HG03520 (cell line): Measurements from ENCODE around the gene AKT2.
"Not testable (repeated sequence)": the region's sequence is repeated elsewhere in the genome, so short reads cannot be mapped to it uniquely, and the experiment has no call there.

ENCODE experiments used
- ATAC-seq: cut with Tn5 transposase; IDR thresholded peaks from one replicate; pipeline ENCODE4 v1.9.1; 2021; ENCODE audit warnings: mild to moderate bottlenecking, moderate library complexity; ENCODE audit not compliant: unreplicated experiment

Gene AKT2

GRCh38 chr19:40221858-40222619 is 63.1 kb downstream of the AKT2 start:
- ATAC-seq = no peak

- no peak for ATAC-seq
Measured at GRCh38 chr19:40220674-40221073, 64.5 kb downstream of the AKT2 start.

GRCh38 chr19:40219721-40220276 is 65.3 kb downstream of the AKT2 start:
- ATAC-seq = no peak

GRCh38 chr19:40219029-40219428 is 66.1 kb downstream of the AKT2 start:
- not testable (repeated sequence) for ATAC-seq

GRCh38 chr19:40217934-40218890 is 66.9 kb downstream of the AKT2 start, which contains the start of gene TTC9B:
TTC9B (minus strand) TSS chr19:40218384; CDS start chr19:40218381, 3 bp downstream.
- ATAC-seq = no peak

GRCh38 chr19:40217027-40217810 is 67.9 kb downstream of the AKT2 start:
- ATAC-seq = no peak

- no peak for ATAC-seq
Measured at GRCh38 chr19:40216777-40217026, 68.4 kb downstream of the AKT2 start.

GRCh38 chr19:40216013-40216776 is 69.0 kb downstream of the AKT2 start:
- ATAC-seq = no peak

- no peak for ATAC-seq
Measured at GRCh38 chr19:40214936-40215335, 70.2 kb downstream of the AKT2 start.

GRCh38 chr19:40213882-40214570 is 71.1 kb downstream of the AKT2 start:
- no peak for ATAC-seq

GRCh38 chr19:40213251-40213829 is 71.8 kb downstream of the AKT2 start:
- ATAC-seq = no peak

GRCh38 chr19:40210889-40211288 is 74.3 kb downstream of the AKT2 start:
- ATAC-seq = no peak

GRCh38 chr19:40208602-40209001 is 76.5 kb downstream of the AKT2 start:
- no peak for ATAC-seq

GRCh38 chr19:40205760-40206159 is 79.4 kb downstream of the AKT2 start:
- ATAC-seq = no peak

- ATAC-seq = no peak
Measured at GRCh38 chr19:40204381-40204780, 80.8 kb downstream of the AKT2 start.

- ATAC-seq = no peak
Measured at GRCh38 chr19:40200341-40201099, 84.6 kb downstream of the AKT2 start.

- ATAC-seq = no peak
Measured at GRCh38 chr19:40198272-40198990, 86.7 kb downstream of the AKT2 start.

GRCh38 chr19:40193587-40193849 is 91.6 kb downstream of the AKT2 start:
- no peak for ATAC-seq
